IPS-20b (cell line): ENCODE results near the gene GALNTL6.
"Not testable (repeated sequence)": the region's sequence is repeated elsewhere in the genome, so short reads cannot be mapped to it uniquely, and the experiment has no call there.

Experiments used
- H3K27ac ChIP-seq: one replicate; pipeline ENCODE4 v1.5.1; 2013; ENCODE audit warnings: low read length
- H3K27me3 ChIP-seq: 2 replicates; pipeline ENCODE4 v1.6.1; 2013; ENCODE audit warnings: mild to moderate bottlenecking, low read length, inconsistent platforms; ENCODE audit not compliant: insufficient read depth
- H3K36me3 ChIP-seq: 2 replicates; pipeline ENCODE4 v1.6.1; 2013; ENCODE audit warnings: low read depth, mild to moderate bottlenecking, inconsistent platforms, low read length, moderate library complexity; ENCODE audit not compliant: insufficient read depth
- H3K4me1 ChIP-seq: 2 replicates; pipeline ENCODE4 v1.6.1; 2013; ENCODE audit warnings: mild to moderate bottlenecking, control low read depth, inconsistent platforms, low read length, moderate library complexity; ENCODE audit not compliant: insufficient read depth
- H3K4me3 ChIP-seq: 2 replicates; pipeline ENCODE4 v1.5.1; 2013; ENCODE audit warnings: mild to moderate bottlenecking, low read length, inconsistent platforms
- H3K9ac ChIP-seq: 2 replicates; pipeline ENCODE4 v1.6.1; 2013; ENCODE audit warnings: low read depth, mild to moderate bottlenecking, inconsistent platforms, low read length, moderate library complexity
- H3K9me3 ChIP-seq: 2 replicates; pipeline ENCODE4 v1.6.1; 2013; ENCODE audit warnings: mild to moderate bottlenecking, low read depth, low read length, inconsistent platforms; ENCODE audit not compliant: insufficient read depth

The GALNTL6 gene

GRCh38 chr4:172410363-172410762 lies 597.2 kb downstream of the GALNTL6 start:
- no peaks in the 10 kb centered on the region for H3K36me3 ChIP-seq
- no peak overlapping the region for H3K9ac ChIP-seq
- H3K4me3 ChIP-seq, result no peak overlapping the region
- H3K27ac ChIP-seq, result no peak overlapping the region
- H3K9me3 ChIP-seq, result no peaks in the 10 kb centered on the region
- no peaks in the 10 kb centered on the region for H3K27me3 ChIP-seq
- H3K4me1 ChIP-seq, result no peaks in the 10 kb centered on the region

- Histone ChIP-seq H3K27me3 (no peaks in the 10 kb centered on the region), H3K27ac (no peak overlapping the region)
Observed at GRCh38 chr4:172411149-172411548, 597.9 kb downstream of the GALNTL6 start.

GRCh38 chr4:172412851-172413580 lies 599.8 kb downstream of the GALNTL6 start:
- no peaks in the 10 kb centered on the region for H3K27me3 ChIP-seq
- no peaks in the 10 kb centered on the region for H3K36me3 ChIP-seq
- no peak overlapping the region for H3K4me3 ChIP-seq
- no peak overlapping the region for H3K27ac ChIP-seq
- H3K4me1 ChIP-seq, result no peaks in the 10 kb centered on the region
- H3K9me3 ChIP-seq, result no peaks in the 10 kb centered on the region
- H3K9ac ChIP-seq, result no peak overlapping the region

More at GRCh38 chr4:172411149-172411548, 597.9 kb downstream of the GALNTL6 start:
- Histone ChIP-seq H3K9me3 (no peaks in the 10 kb centered on the region), H3K36me3 (no peaks in the 10 kb centered on the region), H3K4me3 (no peak overlapping the region), H3K9ac (no peak overlapping the region), H3K4me1 (no peaks in the 10 kb centered on the region)

GRCh38 chr4:172428979-172429378 lies 615.8 kb downstream of the GALNTL6 start:
- not testable (repeated sequence) for H3K9ac ChIP-seq, H3K4me3 ChIP-seq, H3K9me3 ChIP-seq, H3K27ac ChIP-seq, H3K27me3 ChIP-seq, H3K4me1 ChIP-seq, H3K36me3 ChIP-seq

- Histone ChIP-seq H3K27ac (no peak overlapping the region), H3K4me3 (no peak overlapping the region), H3K36me3 (no peaks in the 10 kb centered on the region), H3K4me1 (no peaks in the 10 kb centered on the region), H3K9me3 (no peaks in the 10 kb centered on the region; the same call in 1 of the 2 replicates), H3K9ac (no peak overlapping the region), H3K27me3 (no peaks in the 10 kb centered on the region)
Observed at GRCh38 chr4:172480471-172480870, 667.3 kb downstream of the GALNTL6 start.

GRCh38 chr4:172481802-172482508 lies 668.8 kb downstream of the GALNTL6 start:
- Histone ChIP-seq H3K9me3 (no peaks in the 10 kb centered on the region; the same call in 1 of the 2 replicates), H3K36me3 (no peaks in the 10 kb centered on the region), H3K4me1 (peaks cover 11% of the 10 kb centered on the region), H3K4me3 (no peak overlapping the region), H3K27ac (no peak overlapping the region), H3K27me3 (no peaks in the 10 kb centered on the region), H3K9ac (no peak overlapping the region)

- peaks cover 15% of the 10 kb centered on the region for H3K4me1 ChIP-seq
- H3K9ac ChIP-seq, result no peak overlapping the region
- no peaks in the 10 kb centered on the region for H3K27me3 ChIP-seq
- H3K9me3 ChIP-seq, result no peaks in the 10 kb centered on the region; the same call in 1 of the 2 replicates
- no peaks in the 10 kb centered on the region for H3K36me3 ChIP-seq
- no peak overlapping the region for H3K27ac ChIP-seq
- no peak overlapping the region for H3K4me3 ChIP-seq
Observed at GRCh38 chr4:172485007-172485406, 671.8 kb downstream of the GALNTL6 start.

- Histone ChIP-seq H3K27ac (no peak overlapping the region), H3K4me1 (peaks cover 16% of the 10 kb centered on the region), H3K9me3 (no peaks in the 10 kb centered on the region; the same call in 1 of the 2 replicates), H3K36me3 (no peaks in the 10 kb centered on the region), H3K9ac (no peak overlapping the region), H3K27me3 (no peaks in the 10 kb centered on the region), H3K4me3 (peak overlapping the region; percentile 4; the same call in 1 of the 2 replicates)
Observed at GRCh38 chr4:172486531-172486930, 673.3 kb downstream of the GALNTL6 start.

- Histone ChIP-seq H3K4me1 (peaks cover 16% of the 10 kb centered on the region), H3K9me3 (no peaks in the 10 kb centered on the region), H3K36me3 (no peaks in the 10 kb centered on the region), H3K27me3 (no peaks in the 10 kb centered on the region), H3K27ac (no peak overlapping the region), H3K4me3 (no peak overlapping the region), H3K9ac (no peak overlapping the region)
Observed at GRCh38 chr4:172489861-172490260, 676.7 kb downstream of the GALNTL6 start.

GRCh38 chr4:172495769-172496168 lies 682.6 kb downstream of the GALNTL6 start:
- no peak overlapping the region for H3K27ac ChIP-seq
- no peaks in the 10 kb centered on the region for H3K9me3 ChIP-seq
- H3K4me1 ChIP-seq, result no peaks in the 10 kb centered on the region
- no peak overlapping the region for H3K9ac ChIP-seq
- H3K27me3 ChIP-seq, result no peaks in the 10 kb centered on the region
- H3K36me3 ChIP-seq, result no peaks in the 10 kb centered on the region
- no peak overlapping the region for H3K4me3 ChIP-seq

- Histone ChIP-seq H3K9ac (no peak overlapping the region), H3K4me1 (no peaks in the 10 kb centered on the region), H3K27ac (no peak overlapping the region), H3K9me3 (no peaks in the 10 kb centered on the region), H3K4me3 (no peak overlapping the region), H3K27me3 (no peaks in the 10 kb centered on the region), H3K36me3 (no peaks in the 10 kb centered on the region)
Observed at GRCh38 chr4:172497321-172497720, 684.1 kb downstream of the GALNTL6 start.

- Histone ChIP-seq H3K36me3 (no peaks in the 10 kb centered on the region), H3K27ac (no peak overlapping the region), H3K9me3 (no peaks in the 10 kb centered on the region), H3K27me3 (no peaks in the 10 kb centered on the region), H3K4me3 (no peak overlapping the region), H3K9ac (no peak overlapping the region), H3K4me1 (no peaks in the 10 kb centered on the region)
Observed at GRCh38 chr4:172514011-172514410, 700.8 kb downstream of the GALNTL6 start.
